Cardiac fibroblast (primary cell): ENCODE measurements around the gene ZNF444.
A peak's percentile ranks its signal among the peaks of the same experiment; 100 is the strongest.
"Not testable (repeated sequence)": the region's sequence is repeated elsewhere in the genome, so short reads cannot be mapped to it uniquely, and the experiment has no call there.

ENCODE experiments used
- DNase-seq, 2 donors: peaks; one replicate each; pipeline versions ENCODE4 v3.0.0 to v3.0.0-alpha.2; 2010; ENCODE audit warnings: low read depth in 2 of 2
- H3K4me3 ChIP-seq, 2 donors: replicated peaks in 1 of 2; 1 replicate in 1 of 2; 2 replicates in 1 of 2; pipeline ENCODE4 v1.5.1; 2011; ENCODE audit warnings: low read depth in 2 of 2, low read length in 2 of 2, mild to moderate bottlenecking in 2 of 2, moderate library complexity in 1 of 2
- CTCF ChIP-seq: IDR thresholded peaks from one replicate; pipeline ENCODE4 v1.5.1; 2011; ENCODE audit warnings: low read depth, mild to moderate bottlenecking, low read length, inconsistent platforms

Gene ZNF444

GRCh38 chr19:56161534-56161933, 20.4 kb downstream of the ZNF444 start:
- no peak for TF ChIP-seq CTCF
- DNase-seq: no peak
- no peak overlapping the region for H3K4me3 ChIP-seq

GRCh38 chr19:56162258-56162657, 21.2 kb downstream of the ZNF444 start:
- TF ChIP-seq CTCF: no peak
- DNase-seq: peak; percentile 33 to 53

GRCh38 chr19:56163097-56163496, 22.0 kb downstream of the ZNF444 start:
- no peak for DNase-seq
- no peak for TF ChIP-seq CTCF
- H3K4me3 ChIP-seq: no peak overlapping the region

More at GRCh38 chr19:56162258-56162657, 21.2 kb downstream of the ZNF444 start:
- H3K4me3 ChIP-seq: no peak overlapping the region

GRCh38 chr19:56167064-56167578, 26.0 kb downstream of the ZNF444 start:
- TF ChIP-seq CTCF: no peak
- DNase-seq: peak in 1 of 2 donors; percentile 11
- H3K4me3 ChIP-seq: no peak overlapping the region

- peak in 1 of 2 donors; percentile 72 for DNase-seq
- no peak overlapping the region for H3K4me3 ChIP-seq
- no peak for TF ChIP-seq CTCF
Observed at GRCh38 chr19:56170261-56170660, 29.2 kb downstream of the ZNF444 start.

GRCh38 chr19:56174086-56174485, 33.0 kb downstream of the ZNF444 start:
- no peak for TF ChIP-seq CTCF
- no peak for DNase-seq
- H3K4me3 ChIP-seq: no peak overlapping the region

- no peak for TF ChIP-seq CTCF
- no peak for DNase-seq
- H3K4me3 ChIP-seq: no peak overlapping the region
Observed at GRCh38 chr19:56174550-56174949, 33.5 kb downstream of the ZNF444 start.

GRCh38 chr19:56175861-56176307, 34.8 kb downstream of the ZNF444 start, which contains the start of gene GALP:
Gene GALP (plus strand): TSS chr19:56176008. CDS start chr19:56177109, 1,101 bp downstream.
- not testable (repeated sequence) for H3K4me3 ChIP-seq, DNase-seq

GRCh38 chr19:56176310-56176709, 35.2 kb downstream of the ZNF444 start:
- H3K4me3 ChIP-seq, DNase-seq: not testable (repeated sequence)
